ENCODE data around the gene COG7.

GRCh38 chr16:23371368-23371767, 81.6 kb downstream of the COG7 start:
- TF ChIP-seq CTCF (conservative IDR thresholded peaks at IDR 0.05; ENCODE audit: low read length): peak; percentile 59
- no peak for TF ChIP-seq EZH2phosphoT487 (IDR thresholded peaks at IDR 0.05; ENCODE audit: borderline replicate concordance)

Data from Loucy (cell line).